Measurements from ENCODE around the gene PHLPP2. TPM values are rescaled to one million over a fixed set of nuclear protein-coding genes. Genes with fewer than 3 reads are reported as not detected.

PHLPP2 gene
- total RNA-seq, 1 experiment from 2014 or later = 20.6 TPM

DNA sequence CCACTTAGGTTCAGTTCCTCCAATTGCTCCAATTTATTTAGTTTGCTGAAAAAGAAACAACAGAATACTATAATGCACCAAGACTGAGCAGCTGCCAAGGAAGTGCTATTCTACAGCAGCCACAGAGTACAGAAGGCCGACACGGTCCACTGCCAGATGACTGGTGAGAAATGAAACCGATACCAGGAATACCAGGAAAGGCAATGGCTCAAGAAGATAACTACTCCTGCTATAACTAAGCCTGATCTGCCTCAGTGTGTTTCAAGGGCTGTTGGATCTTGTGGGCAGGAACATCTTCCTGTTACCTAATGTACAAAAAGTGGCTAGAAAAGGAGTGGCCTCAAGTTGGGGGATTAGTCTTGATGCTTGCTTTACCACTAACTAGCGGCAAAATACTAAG, 65.7 kb downstream of the PHLPP2 start:
- H3K27ac Mint-ChIP-seq (ENCODE audit: unreplicated experiment) = no peak overlapping the region
- no peaks in the 10 kb centered on the region for H3K27me3 ChIP-seq (replicated peaks; ENCODE audit: control insufficient read depth, insufficient read depth, low read length)
- ChIA-PET POLR2A (interaction anchor here (0.6 kb wide), 1 partner anchor 11 kb away, joined by 3 read pairs; no protein-coding TSS in a partner anchor), CTCF (no interaction called here)
- no TSS peak for BruUV-seq (replicated peaks)
- no peaks in the 10 kb centered on the region for H3K27me3 Mint-ChIP-seq (ENCODE audit: insufficient read depth, unreplicated experiment)
- DNase-seq = no peak
- H3K9me3 Mint-ChIP-seq (ENCODE audit: unreplicated experiment) = no peaks in the 10 kb centered on the region
- intact Hi-C loops (cut with micrococcal nuclease; ENCODE audit: unreplicated experiment) = no loop called here
- H3K4me1 Mint-ChIP-seq (ENCODE audit: low read depth, unreplicated experiment) = peaks cover under 1% of the 10 kb centered on the region
- H3K36me3 Mint-ChIP-seq (ENCODE audit: insufficient read depth, unreplicated experiment) = peaks cover 83% of the 10 kb centered on the region
- H3K4me3 Mint-ChIP-seq (ENCODE audit: unreplicated experiment) = no peak overlapping the region
- no peak overlapping the region for H3K4me3 ChIP-seq (ENCODE audit: low read depth, low read length)
- H3K36me3 ChIP-seq (ENCODE audit: control insufficient read depth, insufficient read depth, low read length) = no peaks in the 10 kb centered on the region
- no peaks in the 10 kb centered on the region for H3K4me1 ChIP-seq
- no peaks in the 10 kb centered on the region for H3K9me3 ChIP-seq
- TF ChIP-seq, protein P1, sequence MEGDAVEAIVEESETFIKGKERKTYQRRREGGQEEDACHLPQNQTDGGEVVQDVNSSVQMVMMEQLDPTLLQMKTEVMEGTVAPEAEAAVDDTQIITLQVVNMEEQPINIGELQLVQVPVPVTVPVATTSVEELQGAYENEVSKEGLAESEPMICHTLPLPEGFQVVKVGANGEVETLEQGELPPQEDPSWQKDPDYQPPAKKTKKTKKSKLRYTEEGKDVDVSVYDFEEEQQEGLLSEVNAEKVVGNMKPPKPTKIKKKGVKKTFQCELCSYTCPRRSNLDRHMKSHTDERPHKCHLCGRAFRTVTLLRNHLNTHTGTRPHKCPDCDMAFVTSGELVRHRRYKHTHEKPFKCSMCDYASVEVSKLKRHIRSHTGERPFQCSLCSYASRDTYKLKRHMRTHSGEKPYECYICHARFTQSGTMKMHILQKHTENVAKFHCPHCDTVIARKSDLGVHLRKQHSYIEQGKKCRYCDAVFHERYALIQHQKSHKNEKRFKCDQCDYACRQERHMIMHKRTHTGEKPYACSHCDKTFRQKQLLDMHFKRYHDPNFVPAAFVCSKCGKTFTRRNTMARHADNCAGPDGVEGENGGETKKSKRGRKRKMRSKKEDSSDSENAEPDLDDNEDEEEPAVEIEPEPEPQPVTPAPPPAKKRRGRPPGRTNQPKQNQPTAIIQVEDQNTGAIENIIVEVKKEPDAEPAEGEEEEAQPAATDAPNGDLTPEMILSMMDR (IDR thresholded peaks at IDR 0.05; ENCODE audit: insufficient read depth in 1 of 2, low read depth in 1 of 2, low read length in 1 of 2, severe bottlenecking in 1 of 2, unreplicated experiment in 1 of 2) = no peak

DNA sequence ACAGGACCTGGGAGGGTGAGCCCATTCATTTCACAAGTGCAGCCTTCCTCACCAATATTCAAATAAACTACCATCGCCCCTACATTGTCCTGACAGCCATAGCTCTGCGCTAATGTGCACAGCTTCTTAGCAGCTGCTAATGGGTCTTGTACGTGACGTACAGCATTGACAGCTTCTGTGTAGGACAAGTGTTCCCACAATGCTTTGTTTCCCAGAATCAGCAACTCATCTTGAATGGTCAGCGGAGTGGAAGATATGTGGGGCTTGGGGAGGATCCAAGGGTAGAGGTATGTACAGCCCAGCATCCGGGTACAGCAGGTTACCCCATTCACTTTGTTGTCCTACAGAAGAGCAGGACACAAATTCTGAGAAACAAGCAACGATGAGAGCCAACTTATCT, 74.8 kb downstream of the PHLPP2 start:
- no peaks in the 10 kb centered on the region for H3K9me3 ChIP-seq
- Mint-ChIP-seq H3K36me3 (ENCODE audit: insufficient read depth, unreplicated experiment) (peaks cover 56% of the 10 kb centered on the region), H3K9me3 (ENCODE audit: unreplicated experiment) (no peaks in the 10 kb centered on the region), H3K27ac (ENCODE audit: unreplicated experiment) (no peak overlapping the region), H3K27me3 (ENCODE audit: insufficient read depth, unreplicated experiment) (no peaks in the 10 kb centered on the region), H3K4me1 (ENCODE audit: low read depth, unreplicated experiment) (no peaks in the 10 kb centered on the region), H3K4me3 (ENCODE audit: unreplicated experiment) (no peak overlapping the region)
- no peak for DNase-seq
- BruUV-seq (replicated peaks) = no TSS peak
- intact Hi-C loops (cut with micrococcal nuclease; ENCODE audit: unreplicated experiment) = loop anchor here (5.0 to 10.0 kb wide), 2 partner anchors 98 to 315 kb away; no protein-coding TSS in a partner anchor
- H3K36me3 ChIP-seq (ENCODE audit: control insufficient read depth, insufficient read depth, low read length) = 0 out of 2 replicates have a peak, but pooled peaks cover 3% of the 10 kb centered on the region
- H3K27me3 ChIP-seq (replicated peaks; ENCODE audit: control insufficient read depth, insufficient read depth, low read length) = no peaks in the 10 kb centered on the region
- H3K4me1 ChIP-seq = no peaks in the 10 kb centered on the region
- TF ChIP-seq, protein P1 (IDR thresholded peaks at IDR 0.05; ENCODE audit: insufficient read depth in 1 of 2, low read depth in 1 of 2, low read length in 1 of 2, severe bottlenecking in 1 of 2, unreplicated experiment in 1 of 2) = no peak
- POLR2A ChIA-PET = no interaction called here
- no peak overlapping the region for H3K4me3 ChIP-seq (ENCODE audit: low read depth, low read length)
- CTCF ChIA-PET = no interaction called here

DNA sequence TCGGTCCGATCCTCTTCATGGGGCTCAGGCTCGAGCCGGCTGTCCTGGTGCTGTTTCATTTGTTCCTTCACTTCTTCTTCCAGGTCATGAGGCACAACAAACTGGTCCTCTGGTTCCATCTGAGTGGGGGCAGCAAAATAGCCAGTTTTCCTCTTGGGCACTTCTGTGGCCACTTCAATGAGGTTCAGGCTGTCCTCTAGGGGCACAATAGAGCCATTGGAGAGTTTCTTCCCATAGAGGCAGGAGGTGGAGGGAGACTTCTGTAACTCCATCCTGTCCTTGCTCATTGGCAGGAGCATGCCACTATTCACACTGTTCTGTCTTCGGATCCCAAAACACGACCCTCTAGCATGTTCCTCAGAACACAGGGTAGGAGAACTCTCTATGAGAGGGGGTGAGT, 75.6 kb downstream of the PHLPP2 start:
- H3K36me3 Mint-ChIP-seq (ENCODE audit: insufficient read depth, unreplicated experiment) = peaks cover 49% of the 10 kb centered on the region

More for the DNA sequence above, 75.6 kb downstream of the PHLPP2 start:
- Histone ChIP-seq H3K9me3 (no peaks in the 10 kb centered on the region), H3K36me3 (ENCODE audit: control insufficient read depth, insufficient read depth, low read length) (0 out of 2 replicates have a peak, but pooled peaks cover 3% of the 10 kb centered on the region), H3K27me3 (replicated peaks; ENCODE audit: control insufficient read depth, insufficient read depth, low read length) (no peaks in the 10 kb centered on the region), H3K4me3 (ENCODE audit: low read depth, low read length) (no peak overlapping the region), H3K4me1 (no peaks in the 10 kb centered on the region)
- CTCF ChIA-PET = no interaction called here
- no TSS peak for BruUV-seq (replicated peaks)
- Mint-ChIP-seq H3K4me3 (ENCODE audit: unreplicated experiment) (no peak overlapping the region), H3K27ac (ENCODE audit: unreplicated experiment) (peak overlapping the region; percentile 25), H3K9me3 (ENCODE audit: unreplicated experiment) (no peaks in the 10 kb centered on the region), H3K4me1 (ENCODE audit: low read depth, unreplicated experiment) (no peaks in the 10 kb centered on the region), H3K27me3 (ENCODE audit: insufficient read depth, unreplicated experiment) (no peaks in the 10 kb centered on the region)
- POLR2A ChIA-PET = no interaction called here
- intact Hi-C loops (cut with micrococcal nuclease; ENCODE audit: unreplicated experiment) = loop anchor here (5.0 to 10.0 kb wide), 2 partner anchors 98 to 316 kb away; no protein-coding TSS in a partner anchor
- TF ChIP-seq, protein P1 (IDR thresholded peaks at IDR 0.05; ENCODE audit: insufficient read depth in 1 of 2, low read depth in 1 of 2, low read length in 1 of 2, severe bottlenecking in 1 of 2, unreplicated experiment in 1 of 2) = peak; percentile 61 to 83
- peak in 1 of 2 experiments; percentile 38 for DNase-seq
